ENCODE measurements around the gene PCMTD2.

DNA sequence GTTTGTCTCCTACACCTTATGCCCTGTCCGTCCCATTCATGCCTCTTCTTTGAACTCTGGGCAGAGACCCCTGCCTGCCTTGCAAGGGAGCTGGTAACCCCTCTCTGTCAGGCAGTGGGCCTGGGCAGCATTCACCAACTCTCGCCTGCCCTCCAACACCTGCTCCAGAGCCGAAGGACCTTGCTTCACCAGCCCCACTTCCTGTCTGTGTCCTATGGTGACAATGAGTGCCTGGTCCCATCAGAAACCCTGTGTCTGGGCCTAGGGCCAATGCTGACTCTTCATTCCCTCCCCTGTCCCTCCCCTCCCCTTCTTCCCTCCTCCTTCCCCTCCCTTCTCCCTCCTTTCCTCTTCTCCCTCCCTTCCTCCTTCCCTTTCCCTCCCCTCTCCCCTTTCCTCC lies 22.8 kb upstream of the PCMTD2 start:
- TF ChIP-seq, protein P1, sequence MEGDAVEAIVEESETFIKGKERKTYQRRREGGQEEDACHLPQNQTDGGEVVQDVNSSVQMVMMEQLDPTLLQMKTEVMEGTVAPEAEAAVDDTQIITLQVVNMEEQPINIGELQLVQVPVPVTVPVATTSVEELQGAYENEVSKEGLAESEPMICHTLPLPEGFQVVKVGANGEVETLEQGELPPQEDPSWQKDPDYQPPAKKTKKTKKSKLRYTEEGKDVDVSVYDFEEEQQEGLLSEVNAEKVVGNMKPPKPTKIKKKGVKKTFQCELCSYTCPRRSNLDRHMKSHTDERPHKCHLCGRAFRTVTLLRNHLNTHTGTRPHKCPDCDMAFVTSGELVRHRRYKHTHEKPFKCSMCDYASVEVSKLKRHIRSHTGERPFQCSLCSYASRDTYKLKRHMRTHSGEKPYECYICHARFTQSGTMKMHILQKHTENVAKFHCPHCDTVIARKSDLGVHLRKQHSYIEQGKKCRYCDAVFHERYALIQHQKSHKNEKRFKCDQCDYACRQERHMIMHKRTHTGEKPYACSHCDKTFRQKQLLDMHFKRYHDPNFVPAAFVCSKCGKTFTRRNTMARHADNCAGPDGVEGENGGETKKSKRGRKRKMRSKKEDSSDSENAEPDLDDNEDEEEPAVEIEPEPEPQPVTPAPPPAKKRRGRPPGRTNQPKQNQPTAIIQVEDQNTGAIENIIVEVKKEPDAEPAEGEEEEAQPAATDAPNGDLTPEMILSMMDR (IDR thresholded peaks at IDR 0.05), result no peak
- no peak for TF ChIP-seq POLR2AphosphoS5 (IDR thresholded peaks at IDR 0.05)
- TF ChIP-seq POLR2A (IDR thresholded peaks at IDR 0.05), result no peak

All from sigmoid colon (tissue), 4 donors.